MM.1S (cell line): ENCODE data around the gene FAM170B.

Experiments
- EZH2 ChIP-seq: fragments of 300-600 bp; sonication (generic); optimal IDR thresholded peaks from 2 replicates; pipeline ENCODE3; 2017; ENCODE audit warnings: low read depth, mild to moderate bottlenecking, antibody characterized with exemption, low read length, mixed read lengths
- EZH2phosphoT487 ChIP-seq: fragments of 300-600 bp; sonication (generic); IDR thresholded peaks from 2 replicates; pipeline ENCODE4 v1.6.1; 2018; ENCODE audit warnings: antibody characterized with exemption, low read length
- TF ChIP-seq, protein P1 (sequence below): fragments of 300-600 bp; sonication (generic); IDR thresholded peaks from 2 replicates; pipeline ENCODE4 v1.5.1; 2016; ENCODE audit warnings: antibody characterized with exemption, low read length, mixed read lengths

DNA sequence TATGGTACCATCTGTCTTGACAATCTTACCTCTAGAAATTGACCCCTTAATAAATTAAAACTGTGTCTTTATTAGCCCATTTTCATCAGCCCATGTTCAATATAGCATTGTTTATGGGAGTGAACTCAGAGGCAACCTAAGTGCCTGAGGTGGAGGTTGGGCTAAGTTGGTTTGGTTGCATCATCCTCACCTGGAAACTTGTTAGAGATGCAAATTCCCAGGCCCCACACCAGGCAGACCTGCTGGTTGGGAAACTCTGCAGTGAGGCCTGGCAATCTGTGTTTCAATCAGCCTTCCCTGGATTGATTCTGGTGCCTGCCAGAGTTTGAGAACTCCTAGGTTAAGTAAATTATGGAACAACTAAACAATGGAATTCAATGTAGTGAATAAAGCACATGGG is 9.4 kb upstream of the FAM170B start:
- TF ChIP-seq, protein P1, sequence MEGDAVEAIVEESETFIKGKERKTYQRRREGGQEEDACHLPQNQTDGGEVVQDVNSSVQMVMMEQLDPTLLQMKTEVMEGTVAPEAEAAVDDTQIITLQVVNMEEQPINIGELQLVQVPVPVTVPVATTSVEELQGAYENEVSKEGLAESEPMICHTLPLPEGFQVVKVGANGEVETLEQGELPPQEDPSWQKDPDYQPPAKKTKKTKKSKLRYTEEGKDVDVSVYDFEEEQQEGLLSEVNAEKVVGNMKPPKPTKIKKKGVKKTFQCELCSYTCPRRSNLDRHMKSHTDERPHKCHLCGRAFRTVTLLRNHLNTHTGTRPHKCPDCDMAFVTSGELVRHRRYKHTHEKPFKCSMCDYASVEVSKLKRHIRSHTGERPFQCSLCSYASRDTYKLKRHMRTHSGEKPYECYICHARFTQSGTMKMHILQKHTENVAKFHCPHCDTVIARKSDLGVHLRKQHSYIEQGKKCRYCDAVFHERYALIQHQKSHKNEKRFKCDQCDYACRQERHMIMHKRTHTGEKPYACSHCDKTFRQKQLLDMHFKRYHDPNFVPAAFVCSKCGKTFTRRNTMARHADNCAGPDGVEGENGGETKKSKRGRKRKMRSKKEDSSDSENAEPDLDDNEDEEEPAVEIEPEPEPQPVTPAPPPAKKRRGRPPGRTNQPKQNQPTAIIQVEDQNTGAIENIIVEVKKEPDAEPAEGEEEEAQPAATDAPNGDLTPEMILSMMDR: no peak
- TF ChIP-seq EZH2phosphoT487 (no peak), EZH2 (no peak)
